ENCODE data around the gene AHSA1. TPM values are rescaled to one million over a fixed set of nuclear protein-coding genes. Genes with fewer than 3 reads are reported as not detected.
"Not testable (repeated sequence)": the region's sequence is repeated elsewhere in the genome, so short reads cannot be mapped to it uniquely, and the experiment has no call there.

The AHSA1 gene
- total and polyA plus RNA-seq, 2 experiments from 2014 or later, result 177 to 213 TPM

- no peak overlapping the region for H3K27ac Mint-ChIP-seq
- H4K20me1 ChIP-seq (replicated peaks; ENCODE audit: insufficient read depth), result no peaks in the 10 kb centered on the region
- H2AFZ ChIP-seq, result peak overlapping the region; percentile 77; the same call in 1 of the 2 replicates
- H3K36me3 Mint-ChIP-seq (ENCODE audit: low read depth), result no peaks in the 10 kb centered on the region
- H3K79me2 ChIP-seq (replicated peaks; ENCODE audit: insufficient read depth), result no peaks in the 10 kb centered on the region
- H3K27ac ChIP-seq (ENCODE audit: low read depth), result no peak overlapping the region
- H3F3A ChIP-seq (replicated peaks; ENCODE audit: low read depth), result no peaks in the 10 kb centered on the region
- H3K4me3 Mint-ChIP-seq, result no peak overlapping the region
- TF ChIP-seq CREB1 (CRISPR knock-in tag; IDR thresholded peaks at IDR 0.05; ENCODE audit: low read depth) (no peak), ZNF462 (CRISPR knock-in tag; IDR thresholded peaks at IDR 0.05) (peak; percentile 75; the same call in 1 of the 2 replicates), STAT1 (IDR thresholded peaks at IDR 0.05; ENCODE audit: unreplicated experiment) (no peak), ZNF114 (CRISPR knock-in tag; IDR thresholded peaks at IDR 0.05) (no peak), POLR2AphosphoS5 (IDR thresholded peaks at IDR 0.05; ENCODE audit: low read depth) (no peak), REST (IDR thresholded peaks at IDR 0.05; ENCODE audit: unreplicated experiment) (no peak), EZH2 (IDR thresholded peaks at IDR 0.05; ENCODE audit: low read depth, unreplicated experiment) (no peak), CTCF (conservative IDR thresholded peaks at IDR 0.05; ENCODE audit: low read depth in 2 of 2) (peak; percentile 51 to 79)
- H3K27me3 Mint-ChIP-seq (ENCODE audit: insufficient read depth, low read depth, poor library complexity), result peaks cover 2% of the 10 kb centered on the region
- H3K9me2 ChIP-seq (ENCODE audit: insufficient read depth), result no peaks in the 10 kb centered on the region
- no peaks in the 10 kb centered on the region for H3K27me3 ChIP-seq (ENCODE audit: insufficient read depth)
- H3K4me2 ChIP-seq, result no peak overlapping the region
- peak; percentile 53 for DNase-seq (ENCODE audit: low spot score)
- H3K4me1 ChIP-seq (ENCODE audit: insufficient read depth), result no peaks in the 10 kb centered on the region
- H3K4me3 ChIP-seq, result no peak overlapping the region
- no peaks in the 10 kb centered on the region for H3K9me3 Mint-ChIP-seq
- peak; percentile 82 for ATAC-seq
- peaks cover 4% of the 10 kb centered on the region; the same call in 2 of the 3 replicates for H3K4me1 Mint-ChIP-seq
- no peaks in the 10 kb centered on the region for H3K36me3 ChIP-seq (ENCODE audit: insufficient read depth)
Observed at GRCh38 chr14:77409131-77409533, 48.8 kb upstream of the AHSA1 start.

GRCh38 chr14:77415403-77416030, 42.4 kb upstream of the AHSA1 start:
- not testable (repeated sequence) for H3K9me2 ChIP-seq (ENCODE audit: insufficient read depth); H4K20me1 ChIP-seq (replicated peaks; ENCODE audit: insufficient read depth); H3K27me3 ChIP-seq (ENCODE audit: insufficient read depth); H3K4me1 ChIP-seq (ENCODE audit: insufficient read depth); H3K4me1 Mint-ChIP-seq; DNase-seq (ENCODE audit: low spot score); H3K4me3 Mint-ChIP-seq; ATAC-seq; H2AFZ ChIP-seq; H3K4me3 ChIP-seq; H3F3A ChIP-seq (replicated peaks; ENCODE audit: low read depth); H3K27me3 Mint-ChIP-seq (ENCODE audit: insufficient read depth, low read depth, poor library complexity); H3K4me2 ChIP-seq; H3K36me3 ChIP-seq (ENCODE audit: insufficient read depth); H3K27ac ChIP-seq (ENCODE audit: low read depth); H3K79me2 ChIP-seq (replicated peaks; ENCODE audit: insufficient read depth); H3K27ac Mint-ChIP-seq
- H3K9me3 Mint-ChIP-seq, result peaks cover 22% of the 10 kb centered on the region
- peaks cover 23% of the 10 kb centered on the region for H3K36me3 Mint-ChIP-seq (ENCODE audit: low read depth)
